Head of caudate nucleus (tissue), 42 donors: ENCODE results near the gene CD5L.

Source experiments
- DNase-seq, 42 donors: peaks; one replicate each; pipeline versions ENCODE4 v3.0.0 to v3.0.0-alpha.2; 2020 to 2021; ENCODE audit warnings: mixed read lengths in 7 of 42
- intact Hi-C: fragments of 100-400 bp; cut with DNase I; formaldehyde crosslinking; loops from one replicate; pipeline ENCODE4 v1.15.0; 2022

CD5L gene

DNA sequence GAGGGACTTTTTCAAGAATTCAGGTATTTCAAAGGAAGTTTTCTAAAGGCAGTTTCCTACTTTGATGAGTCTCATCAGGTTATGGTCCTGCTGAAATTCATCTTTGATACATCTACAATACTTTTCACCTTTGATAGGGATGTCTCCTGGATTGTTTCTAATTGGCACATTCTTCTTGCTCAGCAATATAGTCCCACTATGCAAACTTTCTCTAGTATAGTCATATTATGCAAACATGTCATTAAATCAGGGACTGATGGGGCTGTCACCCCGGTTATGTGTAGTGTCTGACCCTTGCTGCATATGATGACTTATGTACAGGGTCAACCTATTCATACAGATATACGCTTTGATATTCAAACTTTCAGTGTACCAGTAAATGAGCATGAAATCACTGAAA, 21.3 kb downstream of the CD5L start:
- DNase-seq: no peak
- intact Hi-C loops: no loop called here

DNA sequence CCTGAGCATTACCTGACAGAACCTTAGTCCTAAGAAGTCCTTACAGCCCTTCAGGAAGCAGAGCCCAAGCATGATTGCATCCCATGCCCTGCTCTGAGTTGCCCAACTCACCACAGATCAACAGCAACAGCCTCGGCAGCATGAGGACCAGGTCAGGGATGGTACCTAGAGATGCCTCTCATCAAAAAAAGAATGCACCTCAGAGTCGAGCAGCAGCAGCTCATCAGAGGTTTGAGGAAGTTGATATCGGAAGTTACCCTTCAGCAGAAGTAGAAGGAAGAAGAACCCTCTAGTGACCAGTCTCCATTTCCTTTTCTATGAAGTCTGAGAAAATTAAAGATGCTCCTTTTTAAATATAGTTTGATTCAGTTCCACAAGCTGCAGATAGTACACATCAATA, 21.7 kb downstream of the CD5L start, which contains the start of gene FCRL1:
TSS of gene FCRL1 (minus strand) at position 225 of the 400 bp plus-strand sequence. CDS start at position 142, 83 bp downstream.
- intact Hi-C loops: no loop called here
- no peak for DNase-seq

DNA sequence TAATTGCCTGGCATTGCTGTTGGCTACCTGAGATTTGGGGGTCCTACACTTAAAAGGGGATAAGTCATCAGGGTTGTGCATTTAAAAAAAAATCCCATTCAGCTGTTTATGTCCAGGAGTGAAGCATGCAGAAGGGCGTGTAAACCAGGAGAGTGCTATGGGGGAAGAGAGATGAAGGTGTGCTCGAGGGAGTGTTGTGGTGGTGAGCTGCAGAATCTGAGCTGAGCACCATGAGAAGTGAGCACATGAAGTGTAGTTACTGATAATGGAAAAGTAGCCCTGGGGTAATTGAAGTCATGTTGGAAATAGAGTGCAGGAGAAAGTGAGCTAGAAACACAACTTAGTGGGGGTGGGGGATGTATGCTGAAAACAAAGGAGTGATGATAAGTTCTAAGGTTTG, 22.4 kb downstream of the CD5L start:
- intact Hi-C loops: no loop called here
- no peak for DNase-seq

DNA sequence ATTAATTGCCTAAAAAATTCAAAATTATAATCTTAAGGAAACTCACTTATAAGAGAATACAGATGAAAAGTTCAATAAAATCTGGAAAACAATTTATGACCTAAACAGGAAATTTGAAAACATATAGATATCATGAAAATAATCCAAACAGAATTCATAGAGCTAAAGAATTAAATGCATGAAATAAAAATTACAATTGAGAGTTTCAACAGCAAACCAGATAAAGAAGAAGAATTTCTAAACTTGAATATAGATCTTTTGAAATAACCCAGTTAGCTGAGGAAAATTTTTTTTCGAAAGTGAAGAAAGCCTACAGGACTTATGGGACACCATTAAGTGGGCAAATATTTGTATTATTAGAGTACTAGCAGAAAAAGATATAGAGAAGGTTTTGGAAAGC, 28.3 kb downstream of the CD5L start:
- no peak for DNase-seq
- intact Hi-C loops: no loop called here

DNA sequence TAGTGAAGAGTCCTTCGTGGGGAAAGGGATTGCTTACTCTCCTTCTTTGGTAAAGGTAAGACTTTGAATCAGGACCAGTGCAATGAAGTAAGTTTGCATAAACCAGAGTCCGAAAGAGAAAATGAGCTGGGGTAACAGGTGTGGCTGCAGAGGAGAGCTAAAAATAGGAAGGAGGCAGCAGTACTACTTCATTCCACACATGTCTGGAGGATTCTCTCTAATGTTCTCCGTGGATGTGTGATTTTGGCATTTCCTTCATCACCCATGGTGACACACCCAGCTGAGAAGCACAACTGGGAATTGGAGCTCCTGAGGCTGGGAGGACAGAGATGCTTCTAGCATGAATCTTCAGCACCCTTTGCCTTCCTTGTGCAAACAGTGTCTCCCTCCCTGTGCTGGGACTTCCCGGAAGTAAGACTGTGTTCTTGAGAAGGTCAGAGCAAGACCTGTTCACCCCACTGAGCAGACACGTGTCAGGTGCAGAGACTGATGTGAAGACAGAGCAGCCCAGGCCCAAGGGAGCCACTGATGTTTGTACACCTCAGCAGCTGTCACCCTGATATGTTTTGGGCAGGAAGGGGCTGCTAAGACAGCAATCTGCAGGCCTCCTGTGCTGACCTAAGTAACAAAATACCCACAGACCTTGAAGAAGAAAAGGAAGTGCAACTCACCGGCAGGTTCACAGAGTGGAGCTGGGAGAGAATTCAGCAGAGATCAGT, 35.0 kb downstream of the CD5L start:
- intact Hi-C loops: no loop called here
- DNase-seq: peak in 1 of 42 donors; percentile 20

DNA sequence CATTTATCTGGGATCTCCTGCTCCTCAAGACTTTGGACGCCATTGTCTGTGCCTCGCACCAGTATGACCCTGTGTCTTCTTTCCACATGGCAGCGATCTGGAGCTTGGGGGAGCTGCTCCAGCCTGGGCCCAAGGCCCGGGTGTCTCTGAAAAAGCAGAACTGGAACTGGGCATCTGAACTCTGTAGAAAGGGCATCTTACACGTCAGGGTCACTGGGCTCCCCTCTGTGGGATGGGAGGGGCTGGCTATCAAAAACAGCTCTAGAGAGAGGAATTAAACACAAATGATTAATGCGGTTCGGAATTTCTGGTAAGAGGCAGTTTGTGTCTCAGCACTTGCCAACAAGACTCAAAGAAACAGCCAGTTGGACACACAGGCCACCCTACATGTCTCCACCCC, 37.8 kb downstream of the CD5L start:
- peak in 9 of 42 donors; percentile 3 to 25 (median 9) for DNase-seq
- intact Hi-C loops: no loop called here

DNA sequence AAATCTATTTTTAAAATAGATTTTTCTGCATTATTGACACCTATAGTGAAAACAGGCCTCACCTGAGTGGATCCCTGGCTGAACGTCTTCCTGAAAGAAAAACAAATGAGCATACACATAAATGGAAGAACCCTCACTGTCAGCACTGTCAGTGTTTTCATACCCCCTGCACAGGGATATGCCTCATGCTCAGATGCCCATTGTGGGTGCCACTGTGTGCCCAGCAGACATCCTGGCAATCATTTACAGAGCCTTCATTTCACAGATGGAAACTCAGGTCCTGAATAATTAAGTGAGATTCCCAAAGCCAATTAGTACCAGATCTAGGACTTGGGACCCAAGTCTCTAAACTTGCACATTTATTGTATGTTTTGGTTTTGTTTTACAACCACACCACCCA, 41.6 kb downstream of the CD5L start:
- DNase-seq: no peak
- intact Hi-C loops: no loop called here

DNA sequence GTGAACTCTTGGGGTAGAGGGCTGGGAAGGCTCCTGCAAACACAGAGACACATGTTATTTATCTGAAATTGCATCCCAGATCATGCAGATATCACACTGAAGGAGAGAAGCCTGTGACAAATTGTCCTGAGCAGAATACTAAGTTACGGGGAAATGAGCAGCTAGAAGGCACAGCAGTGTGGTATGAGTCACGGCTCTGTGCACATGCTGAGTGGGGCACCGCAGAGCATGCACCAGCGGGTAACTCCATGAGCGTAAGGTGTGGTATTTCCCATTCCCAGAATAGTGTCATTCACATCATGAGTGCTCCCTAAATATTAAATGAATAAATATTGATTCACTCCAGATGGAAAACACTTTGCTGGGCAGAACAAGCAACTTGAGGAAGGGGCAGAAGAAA, 43.4 kb downstream of the CD5L start:
- intact Hi-C loops: no loop called here

DNA sequence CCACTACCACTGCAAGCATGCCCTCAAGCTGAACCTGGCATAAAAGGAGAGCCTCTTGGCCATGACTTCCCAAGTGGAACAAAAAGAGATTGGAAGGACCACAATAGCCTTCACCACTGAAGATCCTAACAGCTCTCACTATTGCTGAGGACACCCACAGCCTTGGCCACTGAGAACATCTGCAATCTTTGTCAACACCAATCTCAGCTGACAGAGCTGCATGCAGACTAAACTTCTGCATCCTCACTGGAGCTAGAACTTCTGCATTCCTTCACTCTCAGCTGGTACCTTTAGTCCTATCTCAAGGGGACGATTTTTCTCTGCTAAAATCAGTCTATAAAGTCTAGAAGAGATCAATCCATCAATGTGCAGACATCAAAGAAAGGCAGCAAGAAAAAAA, 56.4 kb downstream of the CD5L start:
- intact Hi-C loops: no loop called here
- DNase-seq: no peak

More for the DNA sequence above, 43.4 kb downstream of the CD5L start:
- no peak for DNase-seq

DNA sequence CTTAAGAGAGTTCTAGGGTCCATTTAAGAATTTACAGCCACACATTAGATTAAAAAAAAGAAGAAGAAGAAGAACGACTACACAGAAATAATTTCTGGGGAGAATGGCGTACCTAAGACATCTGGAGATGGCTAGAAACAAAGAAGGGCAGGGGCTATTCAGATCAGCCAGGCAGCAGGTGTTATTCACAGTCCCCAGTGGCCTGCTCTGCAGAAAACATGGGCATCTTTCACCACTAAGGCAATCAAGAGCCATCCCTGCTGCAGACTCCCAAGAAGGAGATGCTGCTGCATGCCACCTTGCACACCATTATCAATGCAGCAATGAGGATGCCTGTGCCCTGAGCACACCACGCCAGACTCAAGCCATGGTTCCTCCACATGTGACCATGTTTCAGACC, 56.8 kb downstream of the CD5L start:
- DNase-seq: no peak
- intact Hi-C loops: no loop called here

DNA sequence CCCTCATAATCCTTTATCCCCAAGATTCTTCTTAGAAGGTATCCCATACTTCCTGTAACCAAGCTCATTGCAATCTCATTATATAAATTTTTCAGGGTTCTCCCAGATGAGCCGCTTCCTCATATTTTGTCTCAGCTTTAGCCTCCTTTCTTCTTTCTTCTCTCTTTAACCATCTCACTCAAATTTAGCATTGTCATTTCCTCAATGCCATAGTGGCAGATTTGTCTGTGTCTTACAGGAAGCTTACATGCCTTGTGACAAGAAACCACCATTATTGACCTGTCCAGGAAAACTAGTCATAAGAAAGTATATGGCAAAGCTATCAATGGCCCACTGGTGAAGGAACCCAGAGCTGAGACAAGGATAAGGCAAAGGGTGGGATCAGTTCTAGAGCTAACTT, 58.7 kb downstream of the CD5L start:
- intact Hi-C loops: no loop called here
- DNase-seq: no peak

DNA sequence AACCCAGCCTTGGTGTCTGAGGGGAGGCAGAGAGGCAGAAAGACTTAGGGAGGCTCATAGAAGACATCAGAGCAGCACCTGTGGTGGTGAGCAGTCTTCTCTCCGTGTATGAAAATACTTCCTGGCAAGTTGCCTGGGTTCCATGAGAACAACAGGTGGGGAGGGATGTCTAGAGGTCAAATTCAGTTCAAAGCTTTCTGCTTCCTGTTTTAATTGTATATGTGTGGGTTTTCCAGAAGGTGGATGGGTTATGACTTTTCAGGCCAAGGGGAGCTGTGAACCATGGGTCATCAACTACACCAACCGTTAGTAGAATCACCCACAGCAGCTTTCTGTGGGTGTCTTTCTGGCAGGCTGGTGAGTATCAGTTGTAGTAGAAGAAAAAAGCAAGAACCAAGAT, 60.6 kb downstream of the CD5L start:
- intact Hi-C loops: no loop called here
- no peak for DNase-seq
